GM08714 (cell line): ENCODE results near the gene CTNNA2.

Experiments
- H3K4me3 ChIP-seq: fragments of 200-500 bp; sonication (Bioruptor generic); 2 replicates; pipeline ENCODE4 v1.5.1; 2014; ENCODE audit warnings: mild to moderate bottlenecking, low read length, inconsistent platforms
- ZNF274 ChIP-seq: IDR thresholded peaks from 2 replicates; pipeline ENCODE4 v1.6.1; 2012; ENCODE audit warnings: mild to moderate bottlenecking, low read depth, low read length

Gene CTNNA2

GRCh38 chr2:80333886-80334285 is 821.0 kb downstream of the CTNNA2 start:
- H3K4me3 ChIP-seq = no peak overlapping the region
- TF ChIP-seq ZNF274 = no peak

- H3K4me3 ChIP-seq = no peak overlapping the region
- TF ChIP-seq ZNF274 = no peak
Observed at GRCh38 chr2:80335411-80335810, 822.6 kb downstream of the CTNNA2 start.

DNA sequence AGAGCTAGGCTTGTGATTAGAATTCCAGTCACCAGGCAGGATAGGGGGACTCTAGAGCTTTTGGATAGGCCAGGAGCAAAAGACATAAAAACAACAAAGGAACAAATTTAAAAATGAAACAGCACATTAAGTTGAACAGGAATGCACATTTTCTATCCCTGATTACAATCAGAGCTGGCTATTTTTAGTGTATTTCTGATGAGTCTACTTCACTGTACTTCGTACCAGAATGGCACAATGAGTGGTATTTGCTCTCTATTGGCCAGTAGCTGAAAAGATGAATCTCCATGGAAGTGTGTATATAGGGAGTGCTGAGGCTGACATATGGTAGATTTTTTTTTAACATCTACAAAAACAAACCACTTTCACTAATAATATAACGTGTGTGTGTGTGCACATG is 825.9 kb downstream of the CTNNA2 start:
- no peak for TF ChIP-seq ZNF274
- no peak overlapping the region for H3K4me3 ChIP-seq

- no peak for TF ChIP-seq ZNF274
- H3K4me3 ChIP-seq = no peak overlapping the region
Observed at GRCh38 chr2:80340022-80340421, 827.2 kb downstream of the CTNNA2 start.

GRCh38 chr2:80348078-80348477 is 835.2 kb downstream of the CTNNA2 start:
- no peak for TF ChIP-seq ZNF274
- no peak overlapping the region for H3K4me3 ChIP-seq

DNA sequence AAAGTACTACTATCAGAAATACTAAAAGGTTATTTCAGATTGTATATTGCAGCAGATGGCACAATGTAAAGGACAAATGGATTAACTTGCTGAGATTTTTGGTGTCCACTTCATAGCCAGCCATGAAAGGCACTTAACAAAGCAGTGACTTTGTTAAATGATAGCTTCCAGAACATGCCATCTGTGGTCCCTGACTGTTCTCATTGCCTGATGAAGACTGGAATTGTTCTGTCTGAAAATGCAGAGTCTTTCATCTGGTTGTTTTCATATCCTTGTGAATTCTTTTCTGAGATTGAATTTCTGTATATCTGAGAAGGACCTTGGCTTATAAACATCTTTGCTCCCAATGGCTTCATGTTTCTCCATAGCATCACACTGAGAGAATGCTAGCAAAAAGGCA is 836.1 kb downstream of the CTNNA2 start:
- H3K4me3 ChIP-seq = no peak overlapping the region
- no peak for TF ChIP-seq ZNF274

GRCh38 chr2:80351231-80351630 is 838.4 kb downstream of the CTNNA2 start:
- no peak overlapping the region for H3K4me3 ChIP-seq
- no peak for TF ChIP-seq ZNF274

DNA sequence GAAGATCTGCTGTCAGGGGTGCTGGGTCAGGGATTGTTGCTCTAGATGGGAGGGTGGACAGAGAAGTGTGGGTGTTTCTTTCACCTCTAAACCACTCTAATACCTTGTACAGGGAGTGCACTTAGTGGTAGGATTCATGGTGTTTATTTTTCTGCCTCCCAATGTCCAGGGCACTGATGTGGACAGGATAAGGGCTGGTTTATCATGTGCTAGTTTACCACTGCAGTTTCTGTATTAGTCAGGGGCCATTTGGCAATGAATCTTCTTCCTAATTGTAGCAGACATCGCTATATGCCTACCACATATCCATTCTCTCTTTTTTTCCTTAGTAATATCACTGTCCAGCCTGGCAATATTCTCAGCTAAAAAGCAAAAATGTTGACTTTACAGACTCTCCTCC is 842.0 kb downstream of the CTNNA2 start:
- no peak for TF ChIP-seq ZNF274

GRCh38 chr2:80361904-80362303 is 849.1 kb downstream of the CTNNA2 start:
- TF ChIP-seq ZNF274 = no peak
- H3K4me3 ChIP-seq = no peak overlapping the region

More for the DNA sequence above, 842.0 kb downstream of the CTNNA2 start:
- no peak overlapping the region for H3K4me3 ChIP-seq

- TF ChIP-seq ZNF274 = no peak
- no peak overlapping the region for H3K4me3 ChIP-seq
Observed at GRCh38 chr2:80363330-80363729, 850.5 kb downstream of the CTNNA2 start.

DNA sequence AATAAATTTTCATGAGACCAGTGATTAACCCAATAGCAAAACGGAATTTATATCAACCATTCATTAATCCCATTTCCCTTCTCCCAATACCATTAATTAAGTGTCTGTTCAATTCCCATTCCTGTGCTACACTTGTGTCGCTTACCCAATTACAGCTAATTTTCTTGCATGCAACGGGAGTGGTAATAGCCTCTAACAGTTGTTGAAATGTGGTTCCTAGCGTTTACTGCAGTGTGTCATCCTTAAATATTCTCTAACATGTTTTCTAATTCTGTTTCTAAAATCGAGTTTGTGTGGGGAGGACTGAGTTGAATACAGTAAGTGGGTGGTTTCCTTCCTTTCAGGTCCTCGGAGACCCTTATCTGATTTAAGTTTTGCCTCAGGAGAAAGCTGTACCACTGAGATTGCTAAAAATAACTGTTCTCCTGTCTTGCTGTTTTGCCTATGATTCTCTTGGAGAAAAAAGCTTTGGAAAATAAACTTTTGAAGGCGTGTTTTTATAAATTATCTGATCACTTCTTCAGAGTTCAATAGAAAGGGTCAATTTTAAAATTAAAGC is 851.0 kb downstream of the CTNNA2 start:
- no peak for TF ChIP-seq ZNF274
- no peak overlapping the region for H3K4me3 ChIP-seq

GRCh38 chr2:80364524-80365212 is 851.8 kb downstream of the CTNNA2 start:
- TF ChIP-seq ZNF274 = no peak
- no peak overlapping the region for H3K4me3 ChIP-seq

GRCh38 chr2:80365762-80366161 is 852.9 kb downstream of the CTNNA2 start:
- TF ChIP-seq ZNF274 = no peak

GRCh38 chr2:80370375-80371009 is 857.6 kb downstream of the CTNNA2 start:
- no peak overlapping the region for H3K4me3 ChIP-seq

More at GRCh38 chr2:80365762-80366161, 852.9 kb downstream of the CTNNA2 start:
- H3K4me3 ChIP-seq = no peak overlapping the region

GRCh38 chr2:80374105-80374504 is 861.3 kb downstream of the CTNNA2 start:
- H3K4me3 ChIP-seq = no peak overlapping the region
- TF ChIP-seq ZNF274 = no peak

More at GRCh38 chr2:80370375-80371009, 857.6 kb downstream of the CTNNA2 start:
- TF ChIP-seq ZNF274 = no peak

DNA sequence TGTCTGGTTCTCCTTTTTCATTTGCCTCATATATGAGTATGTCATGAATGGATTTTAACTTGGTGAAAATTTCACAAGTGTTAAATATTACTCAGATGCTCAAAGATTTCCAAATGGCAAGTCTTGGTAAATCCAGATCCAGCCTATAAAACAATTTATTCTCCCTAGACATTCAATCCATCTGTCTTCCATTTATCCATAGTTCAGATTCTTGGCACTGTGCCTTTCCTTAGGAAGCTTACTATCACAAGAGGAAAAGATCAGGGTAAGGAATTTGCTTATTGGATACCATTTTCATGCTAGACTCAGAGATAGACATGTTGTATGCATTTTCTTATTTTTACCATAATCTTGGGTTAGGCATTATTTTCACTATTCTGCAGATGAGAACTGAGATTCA is 864.2 kb downstream of the CTNNA2 start:
- TF ChIP-seq ZNF274 = no peak
- no peak overlapping the region for H3K4me3 ChIP-seq
